IMR-90 (cell line): ENCODE results near the gene LZTS3. TPM values are rescaled to one million over a fixed set of nuclear protein-coding genes. Genes with fewer than 3 reads are reported as not detected.
"Not testable (repeated sequence)": the region's sequence is repeated elsewhere in the genome, so short reads cannot be mapped to it uniquely, and the experiment has no call there.

Experiments
- ATAC-seq: fragments of 200-7000 bp; cut with Tn5 transposase; 2 replicates; pipeline ENCODE4 v1.9.1; 2020; ENCODE audit warnings: low read depth, mild to moderate bottlenecking, moderate library complexity
- BruUV-seq: library from RNA; stranded (reverse); fragments of 400-500 nt; replicated peaks from 2 replicates; lab custom pipeline; 2021; lab: Mats Ljungman, UMichigan
- CTCF ChIA-PET: fragments of 300-600 bp; formaldehyde crosslinking; extraction: SDS; loops from one replicate; lab custom pipeline; 2021; ENCODE audit warnings: antibody characterized with exemption; lab: Yijun Ruan, JAX
- POLR2A ChIA-PET: fragments of 300-600 bp; sonication (Branson Sonifier 250); formaldehyde crosslinking; loops from one replicate; lab custom pipeline; 2022; ENCODE audit warnings: antibody characterized with exemption; ENCODE audit not compliant: unreplicated experiment; lab: Charles Lee
- DNase-seq: peaks from one replicate; pipeline ENCODE4 v3.0.0; 2013
- H2AFZ ChIP-seq: replicated peaks from 2 replicates; pipeline ENCODE3; 2013; ENCODE audit warnings: low read length, mild to moderate bottlenecking; ENCODE audit not compliant: poor library complexity
- H2AK5ac ChIP-seq: 2 replicates; pipeline ENCODE4 v1.6.1; 2013; ENCODE audit warnings: low read depth, low read length, inconsistent platforms
- H2AK9ac ChIP-seq: replicated peaks from 2 replicates; pipeline ENCODE3; 2013; ENCODE audit warnings: mild to moderate bottlenecking, low read depth, low read length, moderate library complexity; ENCODE audit not compliant: poor library complexity
- H2BK120ac ChIP-seq: 2 replicates; pipeline ENCODE4 v1.6.1; 2013; ENCODE audit warnings: low read depth, low read length, inconsistent platforms
- H2BK15ac ChIP-seq: 3 replicates; pipeline ENCODE4 v1.6.1; 2013; ENCODE audit warnings: low read depth, low read length, inconsistent platforms
- H2BK20ac ChIP-seq: 2 replicates; pipeline ENCODE4 v1.6.1; 2013; ENCODE audit warnings: low read depth, mild to moderate bottlenecking, inconsistent platforms, low read length, moderate library complexity
- H2BK5ac ChIP-seq: 2 replicates; pipeline ENCODE4 v1.6.1; 2013; ENCODE audit warnings: mild to moderate bottlenecking, low read depth, low read length, inconsistent platforms; ENCODE audit not compliant: poor library complexity, severe bottlenecking
- H3K14ac ChIP-seq: replicated peaks from 2 replicates; pipeline ENCODE4 v1.6.1; 2013; ENCODE audit warnings: low read depth, low read length, inconsistent platforms
- H3K18ac ChIP-seq: 2 replicates; pipeline ENCODE4 v1.6.1; 2013; ENCODE audit warnings: low read depth, low read length, control low read depth
- H3K23ac ChIP-seq: 2 replicates; pipeline ENCODE4 v1.6.1; 2013; ENCODE audit warnings: low read depth, low read length, inconsistent platforms
- H3K27ac ChIP-seq: 2 replicates; pipeline ENCODE4 v1.5.1; 2013; ENCODE audit warnings: mild to moderate bottlenecking, control low read depth, low read length; ENCODE audit not compliant: insufficient read depth
- H3K27me3 ChIP-seq: 2 replicates; pipeline ENCODE4 v1.6.1; 2013; ENCODE audit warnings: low read length; ENCODE audit not compliant: control insufficient read depth, insufficient read depth
- H3K36me3 ChIP-seq: 2 replicates; pipeline ENCODE4 v1.6.1; 2013; ENCODE audit warnings: low read length, mixed read lengths; ENCODE audit not compliant: control insufficient read depth, insufficient read depth
- H3K4ac ChIP-seq: 2 replicates; pipeline ENCODE4 v1.6.1; 2013; ENCODE audit warnings: low read depth, low read length, inconsistent platforms
- H3K4me1 ChIP-seq: 2 replicates; pipeline ENCODE4 v1.6.1; 2013; ENCODE audit warnings: low read length, mixed read lengths; ENCODE audit not compliant: control insufficient read depth, insufficient read depth
- H3K4me2 ChIP-seq: 2 replicates; pipeline ENCODE4 v1.6.1; 2013; ENCODE audit warnings: low read depth, mild to moderate bottlenecking, control low read depth, low read length, moderate library complexity
- H3K4me3 ChIP-seq: 2 replicates; pipeline ENCODE4 v1.5.1; 2013; ENCODE audit warnings: low read depth, mild to moderate bottlenecking, control low read depth, low read length, moderate library complexity; ENCODE audit not compliant: insufficient read depth
- H3K56ac ChIP-seq: 2 replicates; pipeline ENCODE4 v1.6.1; 2013; ENCODE audit warnings: low read length, inconsistent platforms; ENCODE audit not compliant: insufficient read depth; ENCODE audit errors: extremely low read depth
- H3K79me1 ChIP-seq, 2 experiments: 2 replicates each; pipeline ENCODE4 v1.6.1; 2013; ENCODE audit warnings: low read length in 2 of 2, inconsistent platforms in 1 of 2, low read depth in 1 of 2
- H3K9ac ChIP-seq: 2 replicates; pipeline ENCODE4 v1.6.1; 2013; ENCODE audit warnings: low read depth, low read length, control low read depth
- H3K9me1 ChIP-seq: 2 replicates; pipeline ENCODE4 v1.6.1; 2013; ENCODE audit warnings: low read length, inconsistent platforms; ENCODE audit not compliant: insufficient read depth
- H3K9me3 ChIP-seq: 2 replicates; pipeline ENCODE4 v1.6.1; 2013; ENCODE audit warnings: low read length; ENCODE audit not compliant: control insufficient read depth, insufficient read depth
- H4K20me1 ChIP-seq: 2 replicates; pipeline ENCODE4 v1.6.1; 2013; ENCODE audit warnings: low read length, inconsistent platforms; ENCODE audit not compliant: insufficient read depth
- H4K5ac ChIP-seq: 2 replicates; pipeline ENCODE4 v1.6.1; 2013; ENCODE audit warnings: mild to moderate bottlenecking, low read depth, low read length, control low read depth
- H4K8ac ChIP-seq, 2 experiments: 2 replicates each; pipeline ENCODE4 v1.6.1; 2013; ENCODE audit warnings: low read depth in 2 of 2, low read length in 2 of 2, control low read depth in 1 of 2, inconsistent platforms in 1 of 2
- H4K91ac ChIP-seq: 2 replicates; pipeline ENCODE4 v1.6.1; 2013; ENCODE audit warnings: low read depth, low read length, inconsistent platforms; ENCODE audit not compliant: insufficient read depth
- WGBS, 2 experiments: methylation state at CpG; one replicate each; pipeline versions ENCODE4 v1.1.5 to v1.1.7; 2013; ENCODE audit warnings: missing lambda C conversion rate in 2 of 2; ENCODE audit not compliant: insufficient read length in 1 of 2; ENCODE audit errors: extremely low coverage in 2 of 2; 5-methylcytosine and 5-hydroxymethylcytosine counted together
- dilution Hi-C: fragments of 300-500 bp; cut with HindIII; formaldehyde crosslinking; loops from one replicate; pipeline ENCODE4 v1.14.3; 2018; ENCODE audit warnings: low sequenced_read_pairs; ENCODE audit not compliant: unreplicated experiment
- in situ Hi-C: fragments of 300-500 bp; cut with MboI; formaldehyde crosslinking; loops from 3 replicates; pipeline ENCODE4 v1.14.3; 2019; ENCODE audit warnings: low sequenced_read_pairs, inconsistent platforms, mixed read lengths
- intact Hi-C: fragments of 100-400 bp; cut with micrococcal nuclease; formaldehyde crosslinking; loops from 2 replicates; pipeline ENCODE4 v1.10.0; 2022
- polyA plus RNA-seq, 3 experiments: library from polyadenylated mRNA; depleted of rRNA; stranded (reverse); fragments of >200 nt; gene quantifications; 2 replicates each; pipeline ENCODE4 v1.2.3, GENCODE V29; 2012; ENCODE audit warnings: low replicate concordance in 1 of 3
- total RNA-seq: library from RNA; depleted of rRNA; stranded (reverse); fragments of >200 nt; gene quantifications from 2 replicates; pipeline ENCODE4 v1.2.3, GENCODE V29; 2012

The LZTS3 gene
- total and polyA plus RNA-seq, 2 of the 4 experiments (the other 2 are of a cell fraction) = 1.4 to 3.2 TPM

DNA sequence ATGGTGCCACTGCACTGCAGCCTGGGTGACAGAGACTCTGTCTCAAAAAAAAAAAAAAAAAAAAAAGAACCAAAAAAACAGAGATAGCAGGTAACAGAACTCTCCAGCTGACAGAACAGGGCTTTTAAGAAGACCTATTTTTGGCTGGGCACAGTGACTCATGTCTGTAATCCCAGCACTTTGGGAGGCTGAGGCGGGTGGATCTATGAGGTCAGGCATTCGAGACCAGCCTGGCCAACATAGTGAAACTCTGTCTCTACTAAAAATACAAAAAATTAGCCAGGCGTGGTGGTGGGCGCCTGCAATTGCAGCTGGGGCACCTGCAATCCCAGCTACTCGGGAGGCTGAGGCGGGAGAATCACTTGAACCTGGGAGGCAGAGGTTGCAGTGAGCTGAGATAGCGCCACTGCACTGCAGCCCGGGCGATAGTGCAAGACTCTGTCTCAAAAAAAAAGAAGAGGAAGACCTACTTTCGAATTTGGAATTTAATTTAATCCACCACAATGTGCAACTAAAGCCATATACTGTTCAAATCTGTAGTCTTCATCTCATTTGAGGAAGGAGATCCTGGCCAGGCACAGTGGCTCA is 21.2 kb downstream of the LZTS3 start:
- H3K4ac ChIP-seq, H3K4me2 ChIP-seq, H2BK20ac ChIP-seq, H2AFZ ChIP-seq, H3K27me3 ChIP-seq, H3K9me1 ChIP-seq, H2BK15ac ChIP-seq, H3K4me3 ChIP-seq, H2AK5ac ChIP-seq, H3K27ac ChIP-seq, H3K9me3 ChIP-seq, POLR2A ChIA-PET, in situ Hi-C loops, H3K9ac ChIP-seq, H2AK9ac ChIP-seq, H3K14ac ChIP-seq, H4K8ac ChIP-seq, ATAC-seq, dilution Hi-C loops, intact Hi-C loops, H3K4me1 ChIP-seq, H3K56ac ChIP-seq, BruUV-seq, H4K91ac ChIP-seq, H3K23ac ChIP-seq, H2BK5ac ChIP-seq, H3K18ac ChIP-seq, H2BK120ac ChIP-seq, H4K5ac ChIP-seq: not testable (repeated sequence)
- WGBS, 2 experiments = 80% methylated on average over 2 of the region's 10 CpGs; no CpG with 5 or more reads in 1 of the 2 experiments
- CTCF ChIA-PET = interaction anchor here (0.6 kb wide), 1 partner anchor 273 kb away, joined by 3 read pairs; no protein-coding TSS in a partner anchor
- DNase-seq = peak; percentile 33
- Histone ChIP-seq H4K20me1 (peaks cover 74% of the 10 kb centered on the region), H3K36me3 (peaks cover 16% of the 10 kb centered on the region), H3K79me1 (peaks cover 20 to 76% of the 10 kb centered on the region in 2 experiments)
